GM12878 (cell line): ENCODE measurements around the gene CCBE1. TPM values are rescaled to one million over a fixed set of nuclear protein-coding genes. Genes with fewer than 3 reads are reported as not detected.

Source experiments
- ATAC-seq: fragments of 200-7000 bp; cut with Tn5 transposase; 3 replicates; pipeline ENCODE4 v1.9.1; 2020; ENCODE audit warnings: mild to moderate bottlenecking, moderate library complexity
- BruUV-seq: library from RNA; stranded (reverse); fragments of 400-500 nt; replicated peaks from 2 replicates; lab custom pipeline; 2021; lab: Mats Ljungman, UMichigan
- CTCF ChIA-PET: fragments of 300-600 bp; sonication (Branson Sonifier 250); formaldehyde crosslinking; extraction: SDS; loops from one replicate; lab custom pipeline; 2021; ENCODE audit warnings: inconsistent platforms; lab: Yijun Ruan, JAX
- POLR2A ChIA-PET: fragments of 350-600 bp; formaldehyde crosslinking; extraction: SDS; loops from one replicate; lab custom pipeline; 2021; ENCODE audit warnings: inconsistent platforms; lab: Charles Lee
- RAD21 ChIA-PET: fragments of 300-600 bp; sonication (Branson Sonifier 250); formaldehyde crosslinking; loops from one replicate; lab custom pipeline; 2023; ENCODE audit warnings: antibody characterized with exemption; ENCODE audit not compliant: unreplicated experiment; lab: Charles Lee
- SMC1A ChIA-PET: fragments of 300-600 bp; sonication (Branson Sonifier 250); formaldehyde crosslinking; loops from one replicate; lab custom pipeline; 2023; ENCODE audit not compliant: unreplicated experiment, uncharacterized antibody; lab: Charles Lee
- DNase-seq: peaks from one replicate; pipeline ENCODE4 v3.0.0-alpha.2; 2011; ENCODE audit warnings: low read depth, low spot score
- FAIRE-seq: peaks from 3 replicates; lab custom pipeline; 2011; peaks lifted over from hg19 to GRCh38; lab: Jason Lieb, UNC
- H2AFZ ChIP-seq: 2 replicates; pipeline ENCODE4 v1.6.0; 2011; ENCODE audit warnings: low read depth, low read length, control low read depth; ENCODE audit not compliant: control insufficient read depth
- H3K27ac ChIP-seq: 2 replicates; pipeline ENCODE4 v1.5.1; 2011; ENCODE audit warnings: control low read depth; ENCODE audit not compliant: control insufficient read depth, insufficient read depth
- H3K27me3 ChIP-seq, 2 experiments: replicated peaks in 1 of 2; 2 replicates each; pipeline versions ENCODE4 v1.6.0 to v1.6.1; 2011; ENCODE audit warnings: low read length in 1 of 2; ENCODE audit not compliant: control insufficient read depth in 2 of 2, insufficient read depth in 2 of 2
- H3K36me3 ChIP-seq, 2 experiments: 2 replicates each; pipeline ENCODE4 v1.5.1; 2011; ENCODE audit warnings: low read length in 1 of 2; ENCODE audit not compliant: control insufficient read depth in 2 of 2, insufficient read depth in 2 of 2
- H3K4me1 ChIP-seq: 2 replicates; pipeline ENCODE4 v1.6.1; 2011; ENCODE audit warnings: mild to moderate bottlenecking, low read length, moderate library complexity, mixed read lengths; ENCODE audit not compliant: control insufficient read depth, insufficient read depth
- H3K4me2 ChIP-seq: 2 replicates; pipeline ENCODE4 v1.6.0; 2011; ENCODE audit warnings: control low read depth; ENCODE audit not compliant: control insufficient read depth, insufficient read depth
- H3K4me3 ChIP-seq: fragments of 200-600 bp; sonication (generic); 2 replicates; pipeline ENCODE4 v1.5.1; 2016
- H3K79me2 ChIP-seq: 2 replicates; pipeline ENCODE4 v1.6.0; 2011; ENCODE audit warnings: low read length; ENCODE audit not compliant: control insufficient read depth, insufficient read depth
- H3K9ac ChIP-seq: 2 replicates; pipeline ENCODE4 v1.8.0; 2011; ENCODE audit warnings: low read length, control low read depth, mixed read lengths; ENCODE audit not compliant: control insufficient read depth, insufficient read depth
- H3K9me3 ChIP-seq: replicated peaks from 3 replicates; pipeline ENCODE4 v1.5.1; 2011; ENCODE audit warnings: mild to moderate bottlenecking, low read length; ENCODE audit not compliant: control insufficient read depth, insufficient read depth
- H4K20me1 ChIP-seq: 2 replicates; pipeline ENCODE4 v1.6.0; 2011; ENCODE audit not compliant: control insufficient read depth, insufficient read depth
- CHD1 ChIP-seq: IDR thresholded peaks from 2 replicates; pipeline ENCODE4 v1.6.1; 2012; ENCODE audit warnings: low read depth, low read length, improper control_type of control experiment
- E2F4 ChIP-seq: IDR thresholded peaks from 2 replicates; pipeline ENCODE4 v1.6.1; 2012; ENCODE audit warnings: low read depth, low read length, improper control_type of control experiment
- GATAD2B ChIP-seq: fragments of 450-650 bp; conservative IDR thresholded peaks from 2 replicates; pipeline ENCODE4 v1.6.1; 2017; ENCODE audit warnings: low read depth, mild to moderate bottlenecking, moderate library complexity
- MYC ChIP-seq: IDR thresholded peaks from 2 replicates; pipeline ENCODE4 v1.6.1; 2011; ENCODE audit warnings: mild to moderate bottlenecking, low read length, moderate library complexity, inconsistent platforms; ENCODE audit not compliant: insufficient read depth, insufficient replicate concordance, insufficient read length, severe bottlenecking
- PAX8 ChIP-seq: fragments of 450-650 bp; IDR thresholded peaks from 2 replicates; pipeline ENCODE4 v1.6.1; 2017; ENCODE audit warnings: mild to moderate bottlenecking, moderate library complexity
- POLR2AphosphoS2 ChIP-seq: IDR thresholded peaks from 2 replicates; pipeline ENCODE4 v1.6.1; 2011; ENCODE audit warnings: low read depth, mild to moderate bottlenecking, low read length, improper control_type of control experiment, moderate library complexity
- POLR2AphosphoS5 ChIP-seq: IDR thresholded peaks from 2 replicates; pipeline ENCODE4 v1.6.1; 2011; ENCODE audit warnings: mild to moderate bottlenecking, low read length, inconsistent platforms
- RELB ChIP-seq: fragments of 450-650 bp; IDR thresholded peaks from 2 replicates; pipeline ENCODE4 v1.6.1; 2017; ENCODE audit warnings: low read depth, mild to moderate bottlenecking, moderate library complexity
- TARDBP ChIP-seq: IDR thresholded peaks from 2 replicates; pipeline ENCODE4 v1.6.1; 2016; ENCODE audit warnings: borderline replicate concordance
- YBX1 ChIP-seq: fragments of 450-650 bp; IDR thresholded peaks from 2 replicates; pipeline ENCODE4 v1.6.1; 2016; ENCODE audit warnings: antibody characterized with exemption
- ZNF217 ChIP-seq: fragments of 450-650 bp; IDR thresholded peaks from 2 replicates; pipeline ENCODE4 v1.6.1; 2017; ENCODE audit warnings: antibody characterized with exemption, mild to moderate bottlenecking
- ZNF24 ChIP-seq: fragments of 450-650 bp; IDR thresholded peaks from 2 replicates; pipeline ENCODE4 v1.6.1; 2017; ENCODE audit warnings: antibody characterized with exemption, mild to moderate bottlenecking
- WGBS: methylation state at CpG from one replicate; pipeline ENCODE4 v1.1.6; 2016; ENCODE audit warnings: low lambda C conversion rate; ENCODE audit not compliant: insufficient replicate concordance, insufficient coverage; ENCODE audit errors: missing lambda C conversion rate; 5-methylcytosine and 5-hydroxymethylcytosine counted together
- in situ Hi-C: fragments of 300-500 bp; cut with MboI; formaldehyde crosslinking; loops from 9 replicates; pipeline ENCODE4 v1.14.3; 2018; ENCODE audit warnings: mixed read lengths
- intact Hi-C: fragments of 100-400 bp; cut with micrococcal nuclease; formaldehyde crosslinking; loops from one replicate; pipeline ENCODE4 v1.14.2; 2022; ENCODE audit not compliant: unreplicated experiment
- polyA plus RNA-seq, 11 experiments: library from polyadenylated mRNA; depleted of rRNA in 4 of 11; unstranded in 6 of 11; stranded (reverse) in 5 of 11; fragments of >200 nt; fragmentation: Nextera tagmentation in 4 of 11; fragmentation: Illumina TruSeq in 1 of 11; extraction: Ambion mirVana in 4 of 11; extraction: Trizol in 1 of 11; gene quantifications; 1 replicate in 1 of 11; 2 replicates in 10 of 11; pipeline versions ENCODE4 v1.2.1 to v1.2.3, GENCODE V29; 2011 to 2016; ENCODE audit warnings: inconsistent platforms in 2 of 11, missing spikeins in 2 of 11, low read depth in 1 of 11
- total RNA-seq, 4 experiments: library from RNA; depleted of rRNA in 3 of 4; stranded (reverse); fragments of >200 nt in 3 of 4; fragmentation: Illumina TruSeq in 1 of 4; extraction: Trizol in 1 of 4; gene quantifications; 2 replicates each; pipeline versions ENCODE4 v1.2.1 to v1.2.3, GENCODE V29; 2013 to 2021
- TF ChIP-seq, protein P1 (sequence below): fragments of 450-650 bp; IDR thresholded peaks from 2 replicates; pipeline ENCODE4 v1.6.1; 2016; ENCODE audit warnings: mild to moderate bottlenecking

Gene CCBE1
- total and polyA plus RNA-seq, 10 of the 15 experiments (the other 5 are each of a cell fraction or from before 2014, with no cell fraction given) = 0.03 to 0.49 (median 0.04) TPM; not detected in 7

- no peak for TF ChIP-seq ZNF217
Observed at GRCh38 chr18:59484131-59484530, 213.1 kb downstream of the CCBE1 start (continued).

DNA sequence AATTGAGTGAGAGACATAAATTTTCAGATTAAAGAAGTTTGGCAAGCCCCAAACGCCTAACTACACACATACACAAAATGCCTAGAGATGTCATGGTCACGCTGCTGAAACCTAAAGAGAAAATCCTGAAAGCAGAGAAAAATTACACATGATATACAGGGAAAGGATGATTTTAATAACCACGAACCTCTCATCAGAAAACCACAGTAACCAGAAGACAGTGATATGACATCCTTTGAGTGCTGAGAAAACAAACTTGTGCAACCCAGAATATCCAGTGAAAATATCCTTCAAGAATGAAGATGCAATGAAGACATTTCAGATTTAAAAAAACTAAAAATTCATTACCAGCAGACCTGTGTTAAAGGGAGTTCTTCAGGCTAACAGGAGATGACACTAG, 215.8 kb downstream of the CCBE1 start:
- H3K9me3 ChIP-seq = no peaks in the 10 kb centered on the region
- SMC1A ChIA-PET = no interaction called here
- ATAC-seq (no peak), DNase-seq (no peak), FAIRE-seq (no peak)
- H3K79me2 ChIP-seq = no peaks in the 10 kb centered on the region
- in situ Hi-C loops = no loop called here
- no peak for TF ChIP-seq MYC
- TF ChIP-seq POLR2AphosphoS2 = no peak
- POLR2A ChIA-PET = no interaction called here
- RAD21 ChIA-PET = no interaction called here
- H4K20me1 ChIP-seq = no peaks in the 10 kb centered on the region
- 15% methylated on average over 3 of the region's 3 CpGs for WGBS
- no peaks in the 10 kb centered on the region for H3K36me3 ChIP-seq
- no peaks in the 10 kb centered on the region for H3K4me1 ChIP-seq
- no peak overlapping the region for H2AFZ ChIP-seq
- H3K9ac ChIP-seq = no peak overlapping the region
- intact Hi-C loops = no loop called here
- CTCF ChIA-PET = no interaction called here
- no peak overlapping the region for H3K4me2 ChIP-seq
- no peak overlapping the region for H3K27ac ChIP-seq
- H3K4me3 ChIP-seq = no peak overlapping the region
- H3K27me3 ChIP-seq = peaks cover 0 to 3% of the 10 kb centered on the region in 2 experiments; a peak in 1 of 4 replicates
- BruUV-seq = no TSS peak

- CTCF ChIA-PET = no interaction called here
- no peak overlapping the region for H3K4me3 ChIP-seq
- intact Hi-C loops = no loop called here
- TF ChIP-seq E2F4 = no peak
- TF ChIP-seq RELB = no peak
- TF ChIP-seq YBX1 = no peak
- no peak for TF ChIP-seq GATAD2B
- no peak for TF ChIP-seq POLR2AphosphoS5
- no peak for TF ChIP-seq ZNF24
- TF ChIP-seq, protein P1, sequence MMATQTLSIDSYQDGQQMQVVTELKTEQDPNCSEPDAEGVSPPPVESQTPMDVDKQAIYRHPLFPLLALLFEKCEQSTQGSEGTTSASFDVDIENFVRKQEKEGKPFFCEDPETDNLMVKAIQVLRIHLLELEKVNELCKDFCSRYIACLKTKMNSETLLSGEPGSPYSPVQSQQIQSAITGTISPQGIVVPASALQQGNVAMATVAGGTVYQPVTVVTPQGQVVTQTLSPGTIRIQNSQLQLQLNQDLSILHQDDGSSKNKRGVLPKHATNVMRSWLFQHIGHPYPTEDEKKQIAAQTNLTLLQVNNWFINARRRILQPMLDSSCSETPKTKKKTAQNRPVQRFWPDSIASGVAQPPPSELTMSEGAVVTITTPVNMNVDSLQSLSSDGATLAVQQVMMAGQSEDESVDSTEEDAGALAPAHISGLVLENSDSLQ = no peak
- no peak for TF ChIP-seq TARDBP
- no peak for TF ChIP-seq PAX8
- TF ChIP-seq CHD1 = no peak
Observed at GRCh38 chr18:59479776-59480175, 217.4 kb downstream of the CCBE1 start.

More at GRCh38 chr18:59479776-59480175, 217.4 kb downstream of the CCBE1 start:
- Histone ChIP-seq H3K4me2 (no peak overlapping the region), H3K36me3 (no peaks in the 10 kb centered on the region), H3K27me3 (no peaks in the 10 kb centered on the region), H3K4me1 (no peaks in the 10 kb centered on the region), H3K9ac (no peak overlapping the region), H3K9me3 (no peaks in the 10 kb centered on the region), H4K20me1 (no peaks in the 10 kb centered on the region), H3K27ac (no peak overlapping the region), H3K79me2 (no peaks in the 10 kb centered on the region), H2AFZ (no peak overlapping the region)
- ChIA-PET RAD21 (no interaction called here), POLR2A (no interaction called here), SMC1A (no interaction called here)
- ATAC-seq (no peak), FAIRE-seq (no peak), DNase-seq (no peak)
- BruUV-seq = no TSS peak
- in situ Hi-C loops = no loop called here
- WGBS = 76% methylated on average over 2 of the region's 2 CpGs
